KMS-11 (cell line): ENCODE results near the gene CALN1.

Experiments used
- H2AFZ ChIP-seq: fragments of 200-600 bp; sonication (generic); 2 replicates; pipeline ENCODE4 v1.6.1; 2016; ENCODE audit warnings: antibody characterized with exemption, mixed run types, low read depth
- H3K27ac ChIP-seq: fragments of 200-600 bp; sonication (generic); 2 replicates; pipeline ENCODE4 v1.6.1; 2016; ENCODE audit warnings: mild to moderate bottlenecking, mixed run types
- H3K27me3 ChIP-seq: fragments of 200-600 bp; sonication (generic); 2 replicates; pipeline ENCODE4 v1.6.1; 2017; ENCODE audit warnings: mild to moderate bottlenecking, low read depth, mixed run types, moderate library complexity; ENCODE audit not compliant: insufficient read depth
- H3K36me3 ChIP-seq: fragments of 200-600 bp; sonication (generic); 2 replicates; pipeline ENCODE4 v1.6.1; 2017; ENCODE audit warnings: mild to moderate bottlenecking, mixed run types; ENCODE audit not compliant: insufficient read depth
- H3K4me1 ChIP-seq: fragments of 200-600 bp; sonication (generic); 2 replicates; pipeline ENCODE4 v1.6.1; 2016; ENCODE audit warnings: mild to moderate bottlenecking, low read depth, mixed run types; ENCODE audit not compliant: poor library complexity, severe bottlenecking
- H3K4me2 ChIP-seq: fragments of 200-600 bp; sonication (generic); 2 replicates; pipeline ENCODE4 v1.7.0; 2016; ENCODE audit warnings: mild to moderate bottlenecking, mixed run types
- H3K4me3 ChIP-seq: fragments of 200-600 bp; sonication (generic); IDR thresholded peaks from 2 replicates; pipeline ENCODE4 v1.6.1; 2017; ENCODE audit warnings: low read depth, low read length, mixed read lengths; ENCODE audit not compliant: insufficient read depth
- H3K79me2 ChIP-seq: fragments of 200-600 bp; sonication (generic); 2 replicates; pipeline ENCODE4 v1.6.1; 2016; ENCODE audit warnings: low read depth, mixed run types; ENCODE audit not compliant: insufficient read depth
- H3K9ac ChIP-seq: fragments of 200-600 bp; sonication (generic); 2 replicates; pipeline ENCODE4 v1.6.1; 2016; ENCODE audit warnings: mild to moderate bottlenecking, mixed run types
- H4K20me1 ChIP-seq: fragments of 200-600 bp; sonication (generic); 2 replicates; pipeline ENCODE4 v1.6.1; 2016; ENCODE audit warnings: mild to moderate bottlenecking, mixed run types; ENCODE audit not compliant: insufficient read depth
- TF ChIP-seq, protein P1 (sequence below): fragments of 200-600 bp; sonication (generic); conservative IDR thresholded peaks from 2 replicates; pipeline ENCODE4 v1.6.1; 2017; ENCODE audit warnings: low read depth, mild to moderate bottlenecking, antibody characterized with exemption, low read length, moderate library complexity, mixed read lengths

Gene CALN1

DNA sequence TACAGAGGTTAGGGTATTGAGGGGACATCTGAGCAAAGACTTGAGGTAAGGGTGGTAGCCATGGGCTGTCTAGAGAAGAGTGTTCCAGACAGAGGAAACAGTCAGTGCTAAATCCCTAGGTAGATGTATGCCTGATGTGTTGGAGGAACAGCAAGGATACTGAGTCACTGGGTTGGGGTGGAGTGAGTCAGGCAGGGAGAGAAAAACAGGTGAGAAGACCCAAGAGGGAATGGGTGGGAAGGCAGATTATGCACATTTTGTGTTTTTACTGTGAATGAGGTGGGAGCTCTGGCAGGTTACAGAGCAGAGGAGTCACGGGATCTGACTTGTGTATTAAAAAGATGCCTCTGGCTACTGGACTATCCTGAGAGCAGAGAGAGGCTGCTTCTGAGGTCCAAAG, 285.0 kb downstream of the CALN1 start:
- Histone ChIP-seq H3K4me2 (no peak overlapping the region), H3K4me3 (no peak overlapping the region), H3K9ac (no peak overlapping the region), H2AFZ (no peak overlapping the region), H3K36me3 (no peaks in the 10 kb centered on the region), H3K27me3 (no peaks in the 10 kb centered on the region), H3K27ac (no peak overlapping the region), H4K20me1 (no peaks in the 10 kb centered on the region), H3K79me2 (no peaks in the 10 kb centered on the region), H3K4me1 (no peaks in the 10 kb centered on the region)
- TF ChIP-seq, protein P1, sequence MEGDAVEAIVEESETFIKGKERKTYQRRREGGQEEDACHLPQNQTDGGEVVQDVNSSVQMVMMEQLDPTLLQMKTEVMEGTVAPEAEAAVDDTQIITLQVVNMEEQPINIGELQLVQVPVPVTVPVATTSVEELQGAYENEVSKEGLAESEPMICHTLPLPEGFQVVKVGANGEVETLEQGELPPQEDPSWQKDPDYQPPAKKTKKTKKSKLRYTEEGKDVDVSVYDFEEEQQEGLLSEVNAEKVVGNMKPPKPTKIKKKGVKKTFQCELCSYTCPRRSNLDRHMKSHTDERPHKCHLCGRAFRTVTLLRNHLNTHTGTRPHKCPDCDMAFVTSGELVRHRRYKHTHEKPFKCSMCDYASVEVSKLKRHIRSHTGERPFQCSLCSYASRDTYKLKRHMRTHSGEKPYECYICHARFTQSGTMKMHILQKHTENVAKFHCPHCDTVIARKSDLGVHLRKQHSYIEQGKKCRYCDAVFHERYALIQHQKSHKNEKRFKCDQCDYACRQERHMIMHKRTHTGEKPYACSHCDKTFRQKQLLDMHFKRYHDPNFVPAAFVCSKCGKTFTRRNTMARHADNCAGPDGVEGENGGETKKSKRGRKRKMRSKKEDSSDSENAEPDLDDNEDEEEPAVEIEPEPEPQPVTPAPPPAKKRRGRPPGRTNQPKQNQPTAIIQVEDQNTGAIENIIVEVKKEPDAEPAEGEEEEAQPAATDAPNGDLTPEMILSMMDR: no peak

- H3K4me2 ChIP-seq: no peak overlapping the region
Measured at GRCh38 chr7:72123913-72124312, 288.2 kb downstream of the CALN1 start.

DNA sequence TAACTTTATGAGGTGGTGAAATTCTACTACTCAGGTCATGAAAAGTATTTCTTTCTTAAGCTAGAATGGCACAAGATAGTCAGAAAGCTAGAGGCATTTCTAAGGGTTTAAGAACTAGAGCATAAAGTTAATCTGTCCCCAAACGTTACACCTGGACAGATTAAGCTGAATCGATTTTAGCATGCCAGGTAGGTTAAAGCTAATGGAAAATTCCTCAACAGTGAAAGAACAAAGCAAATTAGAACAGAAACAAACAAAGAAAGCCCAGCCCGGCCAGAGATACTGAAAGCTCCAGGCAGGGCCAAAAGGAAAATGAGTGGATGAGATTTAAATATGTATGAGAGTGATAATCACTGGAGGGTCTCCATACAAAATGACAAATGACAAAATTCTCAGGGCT, 293.8 kb downstream of the CALN1 start:
- Histone ChIP-seq H3K27me3 (no peaks in the 10 kb centered on the region), H3K27ac (no peak overlapping the region), H2AFZ (no peak overlapping the region), H3K4me3 (no peak overlapping the region), H4K20me1 (no peaks in the 10 kb centered on the region), H3K4me2 (no peak overlapping the region), H3K36me3 (no peaks in the 10 kb centered on the region), H3K9ac (no peak overlapping the region), H3K79me2 (no peaks in the 10 kb centered on the region), H3K4me1 (no peaks in the 10 kb centered on the region)
- TF ChIP-seq, protein P1: no peak

More at GRCh38 chr7:72123913-72124312, 288.2 kb downstream of the CALN1 start:
- H3K79me2 ChIP-seq: no peaks in the 10 kb centered on the region
- no peaks in the 10 kb centered on the region for H3K36me3 ChIP-seq
- H3K4me3 ChIP-seq: no peak overlapping the region
- TF ChIP-seq, protein P1: no peak
- no peak overlapping the region for H3K9ac ChIP-seq
- H3K27me3 ChIP-seq: no peaks in the 10 kb centered on the region
- H3K4me1 ChIP-seq: no peaks in the 10 kb centered on the region
- no peak overlapping the region for H3K27ac ChIP-seq
- H2AFZ ChIP-seq: no peak overlapping the region
- H4K20me1 ChIP-seq: no peaks in the 10 kb centered on the region

- Histone ChIP-seq H3K27ac (no peak overlapping the region), H3K9ac (no peak overlapping the region)
Measured at GRCh38 chr7:72114129-72114528, 298.0 kb downstream of the CALN1 start.

More at GRCh38 chr7:72114129-72114528, 298.0 kb downstream of the CALN1 start:
- H3K4me2 ChIP-seq: no peak overlapping the region
- H3K4me3 ChIP-seq: no peak overlapping the region
- no peaks in the 10 kb centered on the region for H3K79me2 ChIP-seq
- H4K20me1 ChIP-seq: no peaks in the 10 kb centered on the region
- no peaks in the 10 kb centered on the region for H3K4me1 ChIP-seq
- no peak overlapping the region for H2AFZ ChIP-seq
- no peaks in the 10 kb centered on the region for H3K27me3 ChIP-seq
- H3K36me3 ChIP-seq: no peaks in the 10 kb centered on the region
- TF ChIP-seq, protein P1: no peak
